ENCODE results near the gene CUX1.

GRCh38 chr7:101790566-101791293, 26.7 kb upstream of the CUX1 start:
- no peak for TF ChIP-seq POLR2AphosphoS5 (IDR thresholded peaks at IDR 0.05)
- TF ChIP-seq, protein P1, sequence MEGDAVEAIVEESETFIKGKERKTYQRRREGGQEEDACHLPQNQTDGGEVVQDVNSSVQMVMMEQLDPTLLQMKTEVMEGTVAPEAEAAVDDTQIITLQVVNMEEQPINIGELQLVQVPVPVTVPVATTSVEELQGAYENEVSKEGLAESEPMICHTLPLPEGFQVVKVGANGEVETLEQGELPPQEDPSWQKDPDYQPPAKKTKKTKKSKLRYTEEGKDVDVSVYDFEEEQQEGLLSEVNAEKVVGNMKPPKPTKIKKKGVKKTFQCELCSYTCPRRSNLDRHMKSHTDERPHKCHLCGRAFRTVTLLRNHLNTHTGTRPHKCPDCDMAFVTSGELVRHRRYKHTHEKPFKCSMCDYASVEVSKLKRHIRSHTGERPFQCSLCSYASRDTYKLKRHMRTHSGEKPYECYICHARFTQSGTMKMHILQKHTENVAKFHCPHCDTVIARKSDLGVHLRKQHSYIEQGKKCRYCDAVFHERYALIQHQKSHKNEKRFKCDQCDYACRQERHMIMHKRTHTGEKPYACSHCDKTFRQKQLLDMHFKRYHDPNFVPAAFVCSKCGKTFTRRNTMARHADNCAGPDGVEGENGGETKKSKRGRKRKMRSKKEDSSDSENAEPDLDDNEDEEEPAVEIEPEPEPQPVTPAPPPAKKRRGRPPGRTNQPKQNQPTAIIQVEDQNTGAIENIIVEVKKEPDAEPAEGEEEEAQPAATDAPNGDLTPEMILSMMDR (IDR thresholded peaks at IDR 0.05): no peak
- no peak for TF ChIP-seq POLR2A (IDR thresholded peaks at IDR 0.05)

Data from suprapubic skin (tissue), 4 donors.